Left lung (tissue), 14 donors: Measurements from ENCODE around the gene EGFR. TPM values are rescaled to one million over a fixed set of nuclear protein-coding genes. Genes with fewer than 3 reads are reported as not detected.

Experiments used
- ATAC-seq: fragments of 200-7000 bp; cut with Tn5 transposase; one replicate; pipeline ENCODE4 v1.9.1; 2020; ENCODE audit warnings: moderate library complexity
- DNase-seq, 4 donors: peaks; one replicate each; pipeline ENCODE4 v3.0.0-alpha.2; 2013 to 2020
- H3K27ac ChIP-seq, 2 donors: fragments of 200-600 bp; sonication (generic) in 1 of 2; one replicate each; pipeline versions ENCODE4 v1.5.0 to v1.8.0; 2020 to 2021
- H3K27me3 ChIP-seq, 2 donors: fragments of 200-600 bp; sonication (generic) in 1 of 2; one replicate each; pipeline versions ENCODE4 v1.5.0 to v1.8.0; 2020 to 2021
- H3K36me3 ChIP-seq, 2 donors: fragments of 200-600 bp; sonication (generic) in 1 of 2; one replicate each; pipeline versions ENCODE4 v1.5.0 to v1.8.0; 2020 to 2021
- H3K4me1 ChIP-seq, 2 donors: fragments of 200-600 bp; one replicate each; pipeline ENCODE4 v1.8.0; 2021
- H3K4me3 ChIP-seq, 2 donors: fragments of 200-600 bp; sonication (generic) in 1 of 2; one replicate each; pipeline versions ENCODE4 v1.5.0 to v1.8.0; 2020 to 2021; ENCODE audit warnings: mild to moderate bottlenecking in 1 of 2
- H3K9me3 ChIP-seq, 2 donors: fragments of 200-600 bp; sonication (generic) in 1 of 2; one replicate each; pipeline versions ENCODE4 v1.5.0 to v1.8.0; 2020 to 2021
- CTCF ChIP-seq, 2 donors: fragments of 200-600 bp; sonication (generic) in 1 of 2; IDR thresholded peaks; one replicate each; pipeline versions ENCODE4 v1.5.0 to v1.8.0; 2021; ENCODE audit warnings: antibody characterized with exemption in 2 of 2
- intact Hi-C, 2 donors: fragments of 100-400 bp; cut with DNase I; formaldehyde crosslinking; loops; one replicate each; pipeline versions ENCODE4 v1.11.2 to v1.14.2; 2022
- long read RNA-seq, 12 donors: library from polyadenylated mRNA in 2 of 12; unstranded in 2 of 12; transcript quantifications; one replicate each; pipeline ENCODE4 v2.0.0 and lab custom pipeline, GENCODE V29; 2019 to 2026
- polyA plus RNA-seq, 6 donors: library from polyadenylated mRNA; unstranded; fragments of 120-200 nt; gene quantifications; one replicate each; pipeline ENCODE4 v1.2.1, GENCODE V29; 2013; ENCODE audit not compliant: insufficient read length in 6 of 6
- total RNA-seq, 2 donors: library from RNA; stranded (reverse); fragmentation: NEBNext Ultra II Directional; extraction: Animal tissue kit (Norgen Biotek cat#: 25700); gene quantifications; one replicate each; pipeline ENCODE4 v1.2.1, GENCODE V29; 2021
- donor health status: DM: no; HTN: yes; CAD: no.
- donor health status: DM: no; HTN: no; CAD: no.

Gene EGFR
- total RNA-seq (10 to 100 TPM; 76.5 to 79.3 TPM), polyA plus RNA-seq (10 to 100 TPM; 48.7 to 57.4 (median 53.3) TPM)
- long read RNA-seq, donor 1, full-length matches to known transcripts, result 3 of 9 reads
- long read RNA-seq, donor 1, partial matches to known transcripts, result 6 of 9 reads
- long read RNA-seq, donor 1, other reads (novel, unspliced or antisense), result 0 of 9 reads
- long read RNA-seq, donor 2, full-length matches to known transcripts, result 6 of 6 reads
- long read RNA-seq, donor 2, partial matches to known transcripts, result 0 of 6 reads
- long read RNA-seq, donor 2, other reads (novel, unspliced or antisense), result 0 of 6 reads
- long read RNA-seq, donor 3, full-length matches to known transcripts, result 4 of 12 reads
- long read RNA-seq, donor 3, partial matches to known transcripts, result 8 of 12 reads
- long read RNA-seq, donor 3, other reads (novel, unspliced or antisense), result 0 of 12 reads
- long read RNA-seq, donor 4, full-length matches to known transcripts, result 4 of 14 reads
- long read RNA-seq, donor 4, partial matches to known transcripts, result 1 of 14 reads
- long read RNA-seq, donor 4, other reads (novel, unspliced or antisense), result 9 of 14 reads
- long read RNA-seq, donor 5, full-length matches to known transcripts, result 4 of 4 reads
- long read RNA-seq, donor 5, partial matches to known transcripts, result 0 of 4 reads
- long read RNA-seq, donor 5, other reads (novel, unspliced or antisense), result 0 of 4 reads
- long read RNA-seq, donor 6, full-length matches to known transcripts, result 3 of 3 reads
- long read RNA-seq, donor 6, partial matches to known transcripts, result 0 of 3 reads
- long read RNA-seq, donor 6, other reads (novel, unspliced or antisense), result 0 of 3 reads
- long read RNA-seq, donor 7, result 0 reads
- long read RNA-seq, donor 8, full-length matches to known transcripts, result 3 of 3 reads
- long read RNA-seq, donor 8, partial matches to known transcripts, result 0 of 3 reads
- long read RNA-seq, donor 8, other reads (novel, unspliced or antisense), result 0 of 3 reads
- long read RNA-seq, donor 9, result 0 reads
- long read RNA-seq, donor 10, partial matches to known transcripts, result 1 of 9 reads
- long read RNA-seq, donor 10, other reads (novel, unspliced or antisense), result 4 of 9 reads
- long read RNA-seq, donor 11, full-length matches to known transcripts, result 2 of 7 reads
- long read RNA-seq, donor 11, partial matches to known transcripts, result 5 of 7 reads
- long read RNA-seq, donor 11, other reads (novel, unspliced or antisense), result 0 of 7 reads
- long read RNA-seq, donor 12, full-length matches to known transcripts, result 4 of 16 reads
- long read RNA-seq, donor 12, partial matches to known transcripts, result 12 of 16 reads
- long read RNA-seq, donor 12, other reads (novel, unspliced or antisense), result 0 of 16 reads

GRCh38 chr7:55018361-55019190 lies at the start of gene EGFR:
Gene EGFR (plus strand): TSS chr7:55019017. CDS start chr7:55019278, 261 bp downstream.
- H3K4me3 ChIP-seq, result peak within 1 kb of the TSS; percentile 58 to 78
- no peaks in the 10 kb centered on the region for H3K9me3 ChIP-seq
- no peak for TF ChIP-seq CTCF (IDR thresholded peaks at IDR 0.05)
- H3K36me3 ChIP-seq, result no peaks in the 10 kb centered on the region
- peak within 1 kb of the TSS; percentile 89 to 90 for H3K27ac ChIP-seq
- ATAC-seq (peak; percentile 85), DNase-seq (peak; percentile 86 to 93 (median 90))
- intact Hi-C loops, result no loop called here
- H3K4me1 ChIP-seq, result peaks cover 0 to 26% of the 10 kb centered on the region in 2 donors
- peaks cover 0 to 40% of the 10 kb centered on the region in 2 donors for H3K27me3 ChIP-seq

- H3K27ac ChIP-seq, result no peak overlapping the region
- H3K27me3 ChIP-seq, result no peaks in the 10 kb centered on the region
- DNase-seq (no peak), ATAC-seq (no peak)
- H3K4me1 ChIP-seq, result no peaks in the 10 kb centered on the region
- H3K4me3 ChIP-seq, result no peak overlapping the region
- no peak for TF ChIP-seq CTCF (IDR thresholded peaks at IDR 0.05)
- intact Hi-C loops, result no loop called here
- H3K36me3 ChIP-seq, result no peaks in the 10 kb centered on the region
- H3K9me3 ChIP-seq, result peaks cover 0 to 11% of the 10 kb centered on the region in 2 donors
Observed at GRCh38 chr7:54969208-54969967, 49.4 kb upstream of the EGFR start.

- Histone ChIP-seq H3K36me3 (no peaks in the 10 kb centered on the region), H3K27ac (no peak overlapping the region), H3K27me3 (no peaks in the 10 kb centered on the region), H3K4me3 (no peak overlapping the region), H3K4me1 (no peaks in the 10 kb centered on the region), H3K9me3 (peaks cover 0 to 11% of the 10 kb centered on the region in 2 donors)
- DNase-seq (no peak), ATAC-seq (no peak)
- no peak for TF ChIP-seq CTCF (IDR thresholded peaks at IDR 0.05)
- intact Hi-C loops, result no loop called here
Observed at GRCh38 chr7:54972733-54973294, 46.0 kb upstream of the EGFR start.
